Hepatocyte (in vitro differentiated cells): ENCODE measurements around the gene EDDM13. TPM values are rescaled to one million over a fixed set of nuclear protein-coding genes. Genes with fewer than 3 reads are reported as not detected.

Source experiments
- DNase-seq: peaks from one replicate; pipeline ENCODE4 v3.0.0-alpha.2; 2016; ENCODE audit warnings: low spot score
- H2AFZ ChIP-seq: fragments of 200-600 bp; sonication (generic); 2 replicates; pipeline ENCODE4 v1.6.0; 2016; ENCODE audit warnings: antibody characterized with exemption, mild to moderate bottlenecking
- H3K27ac ChIP-seq: fragments of 200-600 bp; sonication (generic); 2 replicates; pipeline ENCODE4 v1.5.1; 2016; ENCODE audit warnings: mild to moderate bottlenecking
- H3K27me3 ChIP-seq: fragments of 200-600 bp; sonication (generic); 2 replicates; pipeline ENCODE4 v1.6.1; 2016
- H3K36me3 ChIP-seq: fragments of 200-600 bp; sonication (generic); replicated peaks from 2 replicates; pipeline ENCODE4 v1.5.1; 2016; ENCODE audit warnings: low read depth; ENCODE audit not compliant: insufficient read depth
- H3K4me1 ChIP-seq: fragments of 200-600 bp; sonication (generic); 2 replicates; pipeline ENCODE4 v1.5.1; 2016; ENCODE audit warnings: mild to moderate bottlenecking, moderate library complexity; ENCODE audit not compliant: insufficient read depth
- H3K4me2 ChIP-seq: fragments of 200-600 bp; sonication (generic); 2 replicates; pipeline ENCODE4 v1.6.0; 2016
- H3K4me3 ChIP-seq: fragments of 200-600 bp; sonication (generic); 2 replicates; pipeline ENCODE4 v1.5.1; 2016; ENCODE audit warnings: mild to moderate bottlenecking
- H3K79me2 ChIP-seq: fragments of 200-600 bp; sonication (generic); 2 replicates; pipeline ENCODE4 v1.6.0; 2017; ENCODE audit warnings: mild to moderate bottlenecking
- H3K9me2 ChIP-seq: fragments of 200-600 bp; sonication (generic); replicated peaks from 2 replicates; pipeline ENCODE4 v1.6.0; 2017; ENCODE audit warnings: mild to moderate bottlenecking; ENCODE audit not compliant: insufficient read depth
- H3K9me3 ChIP-seq: fragments of 200-600 bp; sonication (generic); 2 replicates; pipeline ENCODE4 v1.5.1; 2016; ENCODE audit warnings: low read depth, mild to moderate bottlenecking
- H4K20me1 ChIP-seq: fragments of 200-600 bp; sonication (generic); 2 replicates; pipeline ENCODE4 v1.6.0; 2016; ENCODE audit warnings: mild to moderate bottlenecking; ENCODE audit not compliant: insufficient read depth, poor library complexity, severe bottlenecking
- EZH2 ChIP-seq: fragments of 200-600 bp; sonication (generic); IDR thresholded peaks from 2 replicates; pipeline ENCODE4 v1.6.1; 2016; ENCODE audit warnings: antibody characterized with exemption, mild to moderate bottlenecking, borderline replicate concordance
- EZH2phosphoT487 ChIP-seq: fragments of 200-600 bp; sonication (generic); IDR thresholded peaks from one replicate; pipeline ENCODE4 v1.6.1; 2018; ENCODE audit warnings: antibody characterized with exemption, mild to moderate bottlenecking, low read depth, moderate library complexity; ENCODE audit not compliant: unreplicated experiment, severe bottlenecking
- WGBS: methylation state at CpG from one replicate; pipeline ENCODE4 v1.1.6; 2016; ENCODE audit warnings: low lambda C conversion rate; ENCODE audit errors: missing lambda C conversion rate; 5-methylcytosine and 5-hydroxymethylcytosine counted together
- polyA plus RNA-seq: library from polyadenylated mRNA; unstranded; fragments of >200 nt; fragmentation: Nextera tagmentation; extraction: Ambion mirVana; gene quantifications from 2 replicates; pipeline ENCODE4 v1.2.1, GENCODE V29; 2016
- total RNA-seq: library from RNA; depleted of rRNA; stranded (reverse); fragments of >200 nt; gene quantifications from 2 replicates; pipeline ENCODE4 v1.2.3, GENCODE V29; 2014
- TF ChIP-seq, protein P1 (sequence below): fragments of 200-600 bp; sonication (generic); IDR thresholded peaks from 2 replicates; pipeline ENCODE4 v1.5.1; 2016; ENCODE audit warnings: antibody characterized with exemption, mild to moderate bottlenecking; ENCODE audit not compliant: poor library complexity

Gene EDDM13
- total and polyA plus RNA-seq, 2 experiments from 2014 or later: not detected

DNA sequence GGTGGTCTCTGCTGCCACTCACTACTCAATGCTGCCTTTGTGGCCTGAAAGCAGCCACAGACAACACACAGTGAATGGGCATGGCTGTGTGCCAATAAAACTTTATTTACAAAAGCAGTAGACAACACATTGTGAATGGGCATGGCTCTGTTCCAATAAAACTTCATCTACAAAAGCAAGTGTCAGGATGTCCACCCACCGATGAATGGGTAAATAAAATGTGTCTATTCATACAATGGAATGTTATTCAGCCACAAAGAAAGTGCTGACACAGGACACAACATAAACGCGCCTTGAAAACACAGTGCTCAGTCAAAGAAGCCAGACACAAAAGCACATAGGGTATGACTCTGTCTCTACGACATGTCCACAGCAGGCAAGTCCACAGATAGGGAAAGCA lies 22.0 kb downstream of the EDDM13 start:
- Histone ChIP-seq H3K36me3 (no peaks in the 10 kb centered on the region), H3K4me2 (no peak overlapping the region), H2AFZ (no peak overlapping the region), H3K9me3 (no peaks in the 10 kb centered on the region), H3K4me3 (no peak overlapping the region), H3K79me2 (no peaks in the 10 kb centered on the region), H3K27ac (no peak overlapping the region), H3K27me3 (no peaks in the 10 kb centered on the region), H3K9me2 (no peaks in the 10 kb centered on the region), H4K20me1 (no peaks in the 10 kb centered on the region), H3K4me1 (no peaks in the 10 kb centered on the region)
- no peak for DNase-seq
- no peak for TF ChIP-seq EZH2phosphoT487
- TF ChIP-seq, protein P1, sequence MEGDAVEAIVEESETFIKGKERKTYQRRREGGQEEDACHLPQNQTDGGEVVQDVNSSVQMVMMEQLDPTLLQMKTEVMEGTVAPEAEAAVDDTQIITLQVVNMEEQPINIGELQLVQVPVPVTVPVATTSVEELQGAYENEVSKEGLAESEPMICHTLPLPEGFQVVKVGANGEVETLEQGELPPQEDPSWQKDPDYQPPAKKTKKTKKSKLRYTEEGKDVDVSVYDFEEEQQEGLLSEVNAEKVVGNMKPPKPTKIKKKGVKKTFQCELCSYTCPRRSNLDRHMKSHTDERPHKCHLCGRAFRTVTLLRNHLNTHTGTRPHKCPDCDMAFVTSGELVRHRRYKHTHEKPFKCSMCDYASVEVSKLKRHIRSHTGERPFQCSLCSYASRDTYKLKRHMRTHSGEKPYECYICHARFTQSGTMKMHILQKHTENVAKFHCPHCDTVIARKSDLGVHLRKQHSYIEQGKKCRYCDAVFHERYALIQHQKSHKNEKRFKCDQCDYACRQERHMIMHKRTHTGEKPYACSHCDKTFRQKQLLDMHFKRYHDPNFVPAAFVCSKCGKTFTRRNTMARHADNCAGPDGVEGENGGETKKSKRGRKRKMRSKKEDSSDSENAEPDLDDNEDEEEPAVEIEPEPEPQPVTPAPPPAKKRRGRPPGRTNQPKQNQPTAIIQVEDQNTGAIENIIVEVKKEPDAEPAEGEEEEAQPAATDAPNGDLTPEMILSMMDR: no peak
- no peak for TF ChIP-seq EZH2
- WGBS: 91% methylated on average over 4 of the region's 4 CpGs

DNA sequence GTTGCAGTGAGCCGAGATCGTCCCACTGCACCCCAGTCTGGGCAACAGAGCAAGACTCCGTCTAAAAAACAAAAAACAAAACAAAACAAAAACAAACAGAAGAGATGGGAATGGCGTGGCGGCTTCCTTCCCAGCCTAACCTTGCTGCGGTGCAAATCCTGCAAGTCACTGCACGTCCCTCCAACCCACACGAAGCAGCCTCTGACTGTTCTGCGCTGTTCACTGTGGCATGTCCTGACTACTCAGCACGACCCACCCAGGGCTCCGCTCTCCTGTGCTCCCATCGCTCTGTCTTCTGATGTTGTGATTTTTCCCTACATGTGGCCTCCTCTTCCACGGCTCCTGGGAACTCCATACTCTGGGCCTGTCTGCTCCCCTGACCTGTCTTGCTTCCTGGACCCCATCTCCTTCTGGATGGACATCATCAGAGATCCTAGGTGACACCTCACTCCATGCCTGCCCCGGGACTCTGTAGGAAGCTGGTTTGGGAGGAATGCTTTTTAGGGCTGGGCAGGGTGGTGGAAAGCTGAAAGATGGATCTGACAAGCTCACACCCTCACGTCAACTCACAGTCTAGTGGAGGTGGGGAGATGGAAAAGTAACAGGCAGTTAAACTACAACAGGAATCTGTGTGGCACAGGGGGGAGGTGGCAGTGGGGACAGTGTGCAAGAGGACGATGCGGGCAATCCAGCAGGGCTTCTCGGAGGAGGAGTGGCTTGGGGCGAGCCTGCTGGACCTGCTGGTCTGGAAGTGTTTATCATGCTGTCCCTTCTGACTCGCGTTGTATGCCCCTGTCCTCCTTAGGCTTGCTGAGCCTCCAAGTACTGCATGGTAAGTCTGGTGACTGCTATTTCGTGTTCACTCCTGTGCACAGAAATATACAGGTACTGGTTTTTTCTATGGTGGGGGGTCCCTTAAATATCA lies 23.2 kb downstream of the EDDM13 start:
- 95% methylated on average over 22 of the region's 22 CpGs for WGBS
- no peak for DNase-seq
- Histone ChIP-seq H3K79me2 (no peaks in the 10 kb centered on the region), H3K4me3 (no peak overlapping the region), H4K20me1 (no peaks in the 10 kb centered on the region), H3K4me1 (no peaks in the 10 kb centered on the region), H3K36me3 (no peaks in the 10 kb centered on the region), H3K27ac (no peak overlapping the region), H2AFZ (no peak overlapping the region), H3K9me2 (no peaks in the 10 kb centered on the region), H3K4me2 (no peak overlapping the region), H3K9me3 (no peaks in the 10 kb centered on the region), H3K27me3 (no peaks in the 10 kb centered on the region)
- TF ChIP-seq EZH2phosphoT487 (no peak), EZH2 (no peak)
- TF ChIP-seq, protein P1: no peak

DNA sequence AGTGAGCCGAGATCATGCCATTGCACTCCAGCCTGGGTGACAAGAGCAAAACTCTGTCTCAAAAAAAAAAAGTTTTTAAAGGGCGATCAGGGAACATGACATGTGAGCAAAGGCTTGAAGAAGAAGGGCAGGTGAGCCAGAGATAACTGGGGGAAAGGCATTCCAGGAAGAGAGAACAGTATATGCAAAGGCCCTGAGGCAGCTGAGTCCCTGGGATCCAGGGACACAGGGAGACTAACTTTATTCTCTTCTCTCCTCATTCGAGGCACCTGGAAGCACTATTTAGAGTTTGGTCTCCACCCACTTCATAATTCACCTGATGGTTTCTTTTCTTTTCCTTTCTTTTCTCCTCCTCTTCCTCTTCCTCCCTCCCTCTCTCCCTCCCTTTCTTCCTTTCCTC lies 24.5 kb downstream of the EDDM13 start:
- no peak for DNase-seq
- Histone ChIP-seq H3K4me1 (no peaks in the 10 kb centered on the region), H3K27ac (no peak overlapping the region), H4K20me1 (no peaks in the 10 kb centered on the region), H3K36me3 (no peaks in the 10 kb centered on the region), H2AFZ (no peak overlapping the region), H3K4me2 (no peak overlapping the region), H3K79me2 (no peaks in the 10 kb centered on the region), H3K9me3 (no peaks in the 10 kb centered on the region), H3K4me3 (no peak overlapping the region), H3K9me2 (no peaks in the 10 kb centered on the region), H3K27me3 (no peaks in the 10 kb centered on the region)
- 95% methylated on average over 3 of the region's 3 CpGs for WGBS
- no peak for TF ChIP-seq EZH2
- TF ChIP-seq, protein P1: no peak
- TF ChIP-seq EZH2phosphoT487: no peak
